Skeletal muscle tissue (tissue), 4 donors: ENCODE results near the gene PHF21A. TPM values are rescaled to one million over a fixed set of nuclear protein-coding genes. Genes with fewer than 3 reads are reported as not detected.

Experiments used
- H3K27ac ChIP-seq: one replicate; pipeline ENCODE4 v1.7.0; 2013; ENCODE audit warnings: mild to moderate bottlenecking, low read depth, low read length, inconsistent platforms
- H3K27me3 ChIP-seq, 3 donors: one replicate each; pipeline ENCODE4 v1.7.0; 2013; ENCODE audit warnings: low read length in 3 of 3; ENCODE audit not compliant: control insufficient read depth in 3 of 3, insufficient read depth in 3 of 3
- H3K36me3 ChIP-seq, 3 donors: one replicate each; pipeline ENCODE4 v1.7.0; 2013; ENCODE audit warnings: low read length in 3 of 3; ENCODE audit not compliant: control insufficient read depth in 3 of 3, insufficient read depth in 3 of 3
- H3K4me1 ChIP-seq, 3 donors: one replicate each; pipeline ENCODE4 v1.7.0; 2013; ENCODE audit warnings: low read length in 3 of 3, mild to moderate bottlenecking in 3 of 3; ENCODE audit not compliant: control insufficient read depth in 3 of 3, insufficient read depth in 3 of 3
- H3K4me3 ChIP-seq, 3 donors: one replicate each; pipeline ENCODE4 v1.7.0; 2013; ENCODE audit warnings: low read length in 3 of 3
- H3K9ac ChIP-seq, 3 donors: one replicate each; pipeline ENCODE4 v1.7.0; 2013; ENCODE audit warnings: low read length in 3 of 3, mild to moderate bottlenecking in 3 of 3, moderate library complexity in 2 of 3, low read depth in 1 of 3
- H3K9me3 ChIP-seq, 3 donors: one replicate each; pipeline ENCODE4 v1.7.0; 2013; ENCODE audit warnings: low read length in 3 of 3; ENCODE audit not compliant: control insufficient read depth in 3 of 3
- total RNA-seq: library from RNA; depleted of rRNA; stranded (reverse); fragments of >200 nt; gene quantifications from one replicate; pipeline ENCODE4 v1.2.3, GENCODE V29; 2014
- donor health status: Osteomylitis.

PHF21A gene
- total RNA-seq, 1 donor from 2014 or later = 16.2 TPM

DNA sequence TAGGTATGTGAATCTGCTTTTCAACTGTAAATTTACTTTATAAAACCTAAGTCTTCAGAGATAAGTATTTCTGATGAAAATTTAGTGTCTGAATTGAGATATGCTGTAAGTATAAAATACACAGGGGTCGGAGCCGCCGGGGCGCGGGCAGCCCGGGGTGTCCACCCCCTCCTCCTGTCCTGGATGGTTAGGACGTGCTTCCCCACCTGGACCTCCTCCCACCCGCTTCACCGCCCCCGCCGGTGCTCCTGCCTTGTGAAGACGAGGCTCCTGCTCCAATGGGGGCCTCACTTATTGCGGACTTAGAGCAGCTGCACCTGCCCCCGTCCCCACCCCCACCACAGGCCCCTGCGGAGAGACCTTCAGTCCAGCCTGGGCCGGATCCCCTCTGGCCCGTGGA, 21.3 kb upstream of the PHF21A start:
- Histone ChIP-seq H3K27me3 (peaks cover 0 to 10% (median 7%) of the 10 kb centered on the region in 3 donors), H3K36me3 (no peaks in the 10 kb centered on the region), H3K27ac (no peak overlapping the region), H3K9ac (no peak overlapping the region), H3K4me3 (no peak overlapping the region), H3K4me1 (no peaks in the 10 kb centered on the region), H3K9me3 (no peaks in the 10 kb centered on the region)

DNA sequence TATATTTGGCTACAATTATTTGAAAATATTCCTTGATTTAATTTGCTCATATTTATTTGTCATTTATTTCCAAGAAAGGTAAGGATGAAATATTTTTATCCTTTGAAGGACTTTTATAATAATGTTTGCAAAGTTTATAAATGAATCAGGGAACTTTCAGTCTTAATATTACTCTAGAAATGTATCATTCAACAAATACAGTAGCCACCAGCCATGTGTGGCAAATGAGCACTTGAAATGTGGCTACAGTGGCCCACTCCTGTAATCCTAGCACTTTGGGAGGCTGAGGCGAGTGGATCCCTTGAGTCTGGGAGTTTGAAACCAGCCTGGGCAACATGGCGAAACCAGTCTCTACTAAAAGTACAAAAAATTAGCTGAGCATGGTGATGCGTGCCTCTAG, 20.3 kb upstream of the PHF21A start:
- Histone ChIP-seq H3K4me3 (no peak overlapping the region), H3K4me1 (no peaks in the 10 kb centered on the region), H3K36me3 (no peaks in the 10 kb centered on the region), H3K9ac (no peak overlapping the region), H3K9me3 (no peaks in the 10 kb centered on the region), H3K27me3 (peaks cover 0 to 9% (median 7%) of the 10 kb centered on the region in 3 donors), H3K27ac (no peak overlapping the region)

DNA sequence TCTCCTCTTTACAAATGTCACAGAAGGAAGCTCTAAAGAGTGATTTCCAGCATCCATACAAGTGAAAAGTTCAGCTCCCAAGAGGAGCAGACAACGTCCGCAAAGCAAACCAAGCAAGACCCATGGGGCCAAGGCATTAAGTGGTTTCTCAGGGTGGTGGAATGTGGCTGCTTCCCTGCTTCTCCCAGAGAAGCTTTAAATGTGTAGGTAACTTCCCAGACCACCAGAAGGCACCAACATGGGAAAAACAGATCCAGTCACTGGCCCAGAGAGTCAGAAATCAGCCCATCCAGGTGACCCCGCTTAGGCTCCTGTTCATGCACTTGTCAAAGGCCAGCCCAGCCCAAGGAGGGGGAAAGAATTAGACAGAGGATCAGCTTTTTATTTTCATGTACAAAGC, 13.3 kb upstream of the PHF21A start:
- no peak overlapping the region for H3K4me3 ChIP-seq
- no peaks in the 10 kb centered on the region for H3K27me3 ChIP-seq
- no peaks in the 10 kb centered on the region for H3K36me3 ChIP-seq
- H3K9ac ChIP-seq = no peak overlapping the region
- no peaks in the 10 kb centered on the region for H3K9me3 ChIP-seq
- H3K4me1 ChIP-seq = peaks cover 0 to 3% (median 3%) of the 10 kb centered on the region in 3 donors
- no peak overlapping the region for H3K27ac ChIP-seq

DNA sequence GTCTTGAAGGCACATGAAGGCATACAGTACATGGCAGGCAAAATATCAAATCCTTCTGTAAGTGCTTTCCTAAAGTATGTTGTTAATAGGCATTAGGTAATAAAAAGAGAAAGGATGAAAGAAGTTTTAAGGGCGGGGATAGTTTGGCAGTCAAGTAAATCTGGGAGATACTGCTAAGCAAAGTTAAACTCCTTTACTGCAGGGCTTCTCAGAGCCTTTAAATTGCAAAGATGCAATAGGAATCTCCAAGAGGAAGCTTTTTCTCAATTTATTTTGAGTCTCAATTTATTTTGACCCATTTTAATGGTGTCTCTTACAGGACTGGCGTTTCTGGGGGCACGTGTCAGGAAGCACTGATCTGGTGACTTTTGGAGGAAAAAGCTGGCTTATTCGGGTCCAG, 12.8 kb upstream of the PHF21A start:
- no peak overlapping the region for H3K27ac ChIP-seq
- no peaks in the 10 kb centered on the region for H3K27me3 ChIP-seq
- no peak overlapping the region for H3K4me3 ChIP-seq
- no peaks in the 10 kb centered on the region for H3K36me3 ChIP-seq
- no peak overlapping the region for H3K9ac ChIP-seq
- H3K9me3 ChIP-seq = no peaks in the 10 kb centered on the region
- H3K4me1 ChIP-seq = peaks cover 0 to 3% (median 3%) of the 10 kb centered on the region in 3 donors

DNA sequence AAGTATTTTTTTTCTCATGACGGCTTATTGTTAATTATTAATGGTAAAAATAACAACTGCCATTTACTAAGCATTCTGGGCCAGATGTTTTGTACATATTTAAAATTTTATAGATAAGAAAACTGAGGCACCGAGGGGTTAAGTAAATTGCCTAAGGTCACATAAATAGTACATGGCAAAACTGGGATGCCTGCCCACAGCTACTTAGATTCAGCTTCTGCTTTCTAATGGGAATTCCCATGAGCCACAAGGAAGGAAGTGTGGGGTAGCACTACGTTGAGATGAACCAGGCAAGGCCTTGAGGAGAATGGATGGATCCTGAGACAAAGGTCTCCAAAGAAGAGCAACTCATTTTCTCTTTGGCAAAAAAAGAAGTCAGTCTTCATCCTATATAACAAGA, 11.9 kb upstream of the PHF21A start:
- H3K27me3 ChIP-seq = no peaks in the 10 kb centered on the region
- H3K4me3 ChIP-seq = no peak overlapping the region
- no peak overlapping the region for H3K9ac ChIP-seq
- no peaks in the 10 kb centered on the region for H3K36me3 ChIP-seq
- H3K9me3 ChIP-seq = no peaks in the 10 kb centered on the region
- H3K4me1 ChIP-seq = peaks cover 0 to 3% (median 3%) of the 10 kb centered on the region in 3 donors
- no peak overlapping the region for H3K27ac ChIP-seq

DNA sequence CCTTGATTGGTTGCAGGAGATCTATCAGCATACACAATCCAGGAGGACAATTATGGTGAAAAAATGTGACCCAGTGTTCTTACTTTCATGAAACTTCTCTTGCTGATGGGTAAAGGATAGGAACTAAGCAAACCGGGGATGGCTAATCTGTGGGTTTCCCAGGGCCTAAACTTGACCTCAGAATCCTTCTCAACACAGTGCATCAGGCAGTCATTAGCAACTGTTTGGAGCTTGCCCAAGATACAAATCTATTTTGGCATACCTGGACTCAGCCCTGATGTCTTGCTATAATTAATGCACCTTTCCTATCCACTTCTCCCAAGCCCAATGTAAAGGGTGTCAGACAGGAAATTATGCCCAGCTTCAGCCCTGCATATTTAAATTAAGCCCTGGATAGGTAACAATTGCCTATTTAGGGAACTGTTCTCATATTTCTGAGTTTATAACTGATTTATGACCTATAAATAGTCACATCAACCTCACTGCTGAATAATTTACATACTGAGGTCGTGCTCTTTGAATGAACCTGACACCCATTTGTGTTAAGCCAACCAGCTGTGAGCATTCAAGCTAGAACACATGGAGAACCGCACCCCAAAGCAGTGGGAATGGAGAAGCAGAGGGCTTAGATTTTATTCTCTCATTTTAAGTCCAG, 9.2 kb upstream of the PHF21A start:
- no peak overlapping the region for H3K9ac ChIP-seq
- H3K27ac ChIP-seq = peak overlapping the region; percentile 31
- H3K4me3 ChIP-seq = no peak overlapping the region
- no peaks in the 10 kb centered on the region for H3K27me3 ChIP-seq
- H3K4me1 ChIP-seq = peaks cover 0 to 3% (median 3%) of the 10 kb centered on the region in 3 donors
- H3K36me3 ChIP-seq = no peaks in the 10 kb centered on the region
- H3K9me3 ChIP-seq = no peaks in the 10 kb centered on the region

DNA sequence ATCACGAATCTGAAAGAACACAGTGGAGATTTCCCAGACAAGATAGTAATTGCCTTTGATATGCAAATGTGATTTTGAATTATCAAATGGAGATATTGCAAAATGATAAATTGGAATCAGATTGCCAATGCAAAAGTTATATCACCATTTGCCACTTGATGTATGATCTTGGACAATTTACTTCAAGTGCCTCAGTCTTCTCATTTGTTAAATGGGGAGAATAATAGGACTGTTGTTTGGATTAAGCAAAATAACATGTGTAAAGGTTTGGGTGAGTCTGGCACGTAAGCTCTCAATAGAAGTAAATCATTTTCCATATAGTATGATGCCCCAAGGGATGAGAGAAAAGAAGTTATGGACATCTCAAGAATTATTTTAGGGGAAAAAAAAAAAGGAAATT, 7.9 kb upstream of the PHF21A start:
- no peak overlapping the region for H3K9ac ChIP-seq
- H3K36me3 ChIP-seq = no peaks in the 10 kb centered on the region
- no peak overlapping the region for H3K4me3 ChIP-seq
- no peaks in the 10 kb centered on the region for H3K9me3 ChIP-seq
- peaks cover 0 to 3% (median 3%) of the 10 kb centered on the region in 3 donors for H3K4me1 ChIP-seq
- no peaks in the 10 kb centered on the region for H3K27me3 ChIP-seq
- H3K27ac ChIP-seq = no peak overlapping the region

DNA sequence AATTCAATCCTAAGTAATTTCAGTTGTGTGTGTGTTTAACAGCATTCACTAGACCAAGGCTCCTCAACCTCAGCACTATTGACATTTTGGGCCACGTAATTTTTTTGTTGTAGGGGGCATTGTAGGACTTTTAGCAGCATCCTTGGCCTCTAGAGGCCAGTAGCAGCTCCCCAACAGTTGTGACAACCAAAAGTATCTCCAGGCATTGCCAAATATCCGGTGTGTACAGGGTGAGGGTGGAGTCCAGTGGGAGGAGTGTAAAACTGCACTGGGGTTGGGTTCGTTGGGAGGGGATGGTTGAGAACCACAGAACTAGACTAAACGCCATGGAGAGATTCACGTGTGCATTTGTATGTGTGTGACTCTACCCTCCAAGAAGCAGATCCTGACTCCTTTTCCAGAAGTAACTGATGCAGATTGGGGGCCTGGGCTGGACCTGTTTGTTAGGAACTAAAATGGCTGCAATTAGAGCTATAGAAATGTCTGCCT, 5.9 kb upstream of the PHF21A start:
- no peak overlapping the region for H3K27ac ChIP-seq
- H3K27me3 ChIP-seq = no peaks in the 10 kb centered on the region
- H3K36me3 ChIP-seq = no peaks in the 10 kb centered on the region
- no peaks in the 10 kb centered on the region for H3K9me3 ChIP-seq
- no peak overlapping the region for H3K4me3 ChIP-seq
- peaks cover 2 to 3% (median 3%) of the 10 kb centered on the region in 3 donors for H3K4me1 ChIP-seq
- H3K9ac ChIP-seq = no peak overlapping the region

DNA sequence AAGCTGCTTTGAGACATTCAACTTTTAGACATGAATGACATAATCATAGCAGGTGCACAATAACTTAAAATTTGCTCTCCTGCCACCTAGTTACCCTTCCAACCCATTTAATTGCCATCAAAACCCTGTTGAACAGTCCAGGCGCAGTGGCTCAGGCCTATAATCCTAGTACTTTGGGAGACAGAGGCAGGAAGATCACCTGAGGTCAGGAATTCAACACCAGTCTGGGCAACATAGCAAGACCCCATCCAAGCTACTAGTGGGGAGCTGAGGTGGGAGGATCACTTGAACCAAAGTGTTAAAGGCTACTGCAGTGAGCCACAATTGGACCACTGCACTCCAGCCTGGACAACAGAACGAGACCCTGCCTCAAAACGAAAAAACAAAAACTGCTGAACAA, 4.0 kb upstream of the PHF21A start:
- Histone ChIP-seq H3K9ac (no peak overlapping the region), H3K27me3 (no peaks in the 10 kb centered on the region), H3K9me3 (no peaks in the 10 kb centered on the region), H3K4me1 (peaks cover 0 to 2% (median 1%) of the 10 kb centered on the region in 3 donors), H3K36me3 (no peaks in the 10 kb centered on the region), H3K4me3 (no peak overlapping the region), H3K27ac (no peak overlapping the region)

DNA sequence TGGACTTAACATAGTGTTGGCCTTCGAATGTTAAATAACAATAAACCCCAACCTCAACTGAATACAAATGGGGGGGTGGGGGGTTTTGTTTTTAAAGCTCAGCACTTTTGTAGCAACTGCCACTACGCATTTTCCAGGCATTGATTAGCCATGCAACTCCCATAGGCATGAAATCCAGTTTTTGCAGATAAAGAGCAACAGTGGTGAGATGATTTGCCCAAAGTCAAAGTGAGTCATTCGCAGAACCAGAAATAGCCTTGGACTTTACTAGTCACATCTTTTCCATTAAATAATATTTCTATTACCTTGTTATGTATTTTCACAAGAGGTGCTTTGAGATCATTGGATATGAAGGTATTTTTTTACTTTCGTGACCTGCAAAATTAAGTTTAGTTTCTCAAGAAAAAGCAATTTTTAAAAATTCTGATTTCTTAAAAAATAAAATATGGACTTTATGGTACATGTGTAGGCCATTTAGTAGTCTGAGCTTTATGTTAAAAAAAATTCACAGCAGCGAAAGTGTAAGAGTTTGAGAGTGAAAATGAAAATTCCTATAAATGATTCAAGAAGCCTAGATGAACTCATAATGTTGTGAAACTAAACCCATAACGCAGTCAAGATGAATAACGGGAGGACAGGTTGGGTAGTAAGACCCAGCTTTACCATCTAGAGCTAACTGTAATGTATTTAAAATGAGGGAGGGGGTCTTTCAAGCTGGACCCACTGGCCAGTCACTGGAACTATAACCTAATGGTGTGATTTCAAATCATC, 1.9 kb upstream of the PHF21A start:
- no peak overlapping the region for H3K27ac ChIP-seq
- H3K4me1 ChIP-seq = peaks cover 0 to 13% (median 6%) of the 10 kb centered on the region in 3 donors
- H3K9me3 ChIP-seq = no peaks in the 10 kb centered on the region
- peak overlapping the region in 1 of 3 donors; percentile 72 for H3K9ac ChIP-seq
- H3K4me3 ChIP-seq = no peak overlapping the region
- no peaks in the 10 kb centered on the region for H3K27me3 ChIP-seq
- no peaks in the 10 kb centered on the region for H3K36me3 ChIP-seq
